GM19043 (cell line): ENCODE results near the gene TTYH2.
"Not testable (repeated sequence)": the region's sequence is repeated elsewhere in the genome, so short reads cannot be mapped to it uniquely, and the experiment has no call there.

Experiments used
- ATAC-seq: cut with Tn5 transposase; IDR thresholded peaks from one replicate; pipeline ENCODE4 v1.9.1; 2021; ENCODE audit warnings: low read depth; ENCODE audit not compliant: unreplicated experiment

TTYH2 gene

GRCh38 chr17:74252211-74252610, 38.8 kb downstream of the TTYH2 start:
- no peak for ATAC-seq

- no peak for ATAC-seq
Observed at GRCh38 chr17:74253036-74253435, 39.7 kb downstream of the TTYH2 start.

GRCh38 chr17:74257311-74257710, 43.9 kb downstream of the TTYH2 start:
- no peak for ATAC-seq

- ATAC-seq, result no peak
Observed at GRCh38 chr17:74259667-74260524, 46.5 kb downstream of the TTYH2 start.

- ATAC-seq, result no peak
Observed at GRCh38 chr17:74260525-74260850, 47.1 kb downstream of the TTYH2 start.

GRCh38 chr17:74262601-74263000, 49.2 kb downstream of the TTYH2 start:
- no peak for ATAC-seq

GRCh38 chr17:74267054-74267453, 53.7 kb downstream of the TTYH2 start:
- ATAC-seq, result not testable (repeated sequence)

- ATAC-seq, result no peak
Observed at GRCh38 chr17:74267579-74267978, 54.2 kb downstream of the TTYH2 start.

- no peak for ATAC-seq
Observed at GRCh38 chr17:74267987-74268499, 54.7 kb downstream of the TTYH2 start.

- no peak for ATAC-seq
Observed at GRCh38 chr17:74268558-74268957, 55.2 kb downstream of the TTYH2 start.

GRCh38 chr17:74270333-74270732, 57.0 kb downstream of the TTYH2 start:
- no peak for ATAC-seq

- ATAC-seq, result no peak
Observed at GRCh38 chr17:74271281-74271680, 57.9 kb downstream of the TTYH2 start.

- ATAC-seq, result no peak
Observed at GRCh38 chr17:74271901-74272561, 58.7 kb downstream of the TTYH2 start.

GRCh38 chr17:74272731-74273201, 59.4 kb downstream of the TTYH2 start:
- ATAC-seq, result no peak

- ATAC-seq, result no peak
Observed at GRCh38 chr17:74274060-74274708, 60.8 kb downstream of the TTYH2 start, which contains the start of gene DNAI2. TSS of gene DNAI2 (plus strand) at chr17:74274234. CDS start at chr17:74281818, 7,584 bp downstream.

GRCh38 chr17:74274709-74275340, 61.5 kb downstream of the TTYH2 start:
- no peak for ATAC-seq

- no peak for ATAC-seq
Observed at GRCh38 chr17:74276051-74276476, 62.7 kb downstream of the TTYH2 start.

GRCh38 chr17:74276541-74277009, 63.2 kb downstream of the TTYH2 start:
- ATAC-seq, result no peak

- no peak for ATAC-seq
Observed at GRCh38 chr17:74277935-74278334, 64.6 kb downstream of the TTYH2 start.

GRCh38 chr17:74279617-74280016, 66.2 kb downstream of the TTYH2 start:
- not testable (repeated sequence) for ATAC-seq
